GM18861 (cell line): ENCODE results near the gene STIP1.
A peak's percentile ranks its signal among the peaks of the same experiment; 100 is the strongest.
"Not testable (repeated sequence)": the region's sequence is repeated elsewhere in the genome, so short reads cannot be mapped to it uniquely, and the experiment has no call there.

Experiments
- ATAC-seq: cut with Tn5 transposase; IDR thresholded peaks from one replicate; pipeline ENCODE4 v1.9.1; 2021; ENCODE audit not compliant: unreplicated experiment

The STIP1 gene

GRCh38 chr11:64235437-64236161, 49.6 kb downstream of the STIP1 start:
- ATAC-seq: no peak

- ATAC-seq: no peak
Measured at GRCh38 chr11:64237484-64237951, 51.5 kb downstream of the STIP1 start.

- ATAC-seq: no peak
Measured at GRCh38 chr11:64238076-64238475, 52.1 kb downstream of the STIP1 start.

GRCh38 chr11:64238999-64239398, 53.0 kb downstream of the STIP1 start:
- ATAC-seq: no peak

GRCh38 chr11:64239662-64240434, 53.9 kb downstream of the STIP1 start:
- no peak for ATAC-seq

- peak; percentile 45 for ATAC-seq
Measured at GRCh38 chr11:64240435-64241240, 54.7 kb downstream of the STIP1 start, which contains the start of gene FKBP2. TSS of gene FKBP2 (plus strand) at chr11:64241095. CDS start at chr11:64242388, 1,293 bp downstream.

GRCh38 chr11:64241241-64241490, 55.2 kb downstream of the STIP1 start:
- peak; percentile 50 for ATAC-seq

GRCh38 chr11:64241491-64242374, 55.8 kb downstream of the STIP1 start:
- peak; percentile 4 for ATAC-seq

- ATAC-seq: no peak
Measured at GRCh38 chr11:64243236-64243854, 57.4 kb downstream of the STIP1 start.

GRCh38 chr11:64244107-64244506, 58.1 kb downstream of the STIP1 start:
- no peak for ATAC-seq

GRCh38 chr11:64244966-64245365, 59.0 kb downstream of the STIP1 start:
- no peak for ATAC-seq

- no peak for ATAC-seq
Measured at GRCh38 chr11:64245401-64245796, 59.4 kb downstream of the STIP1 start.

GRCh38 chr11:64245797-64246620, 60.0 kb downstream of the STIP1 start:
- no peak for ATAC-seq

- ATAC-seq: not testable (repeated sequence)
Measured at GRCh38 chr11:64246621-64246870, 60.6 kb downstream of the STIP1 start.

- no peak for ATAC-seq
Measured at GRCh38 chr11:64246871-64247728, 61.1 kb downstream of the STIP1 start, which contains the start of gene PPP1R14B. TSS of gene PPP1R14B (minus strand) at chr11:64246943. CDS start at chr11:64246673, 270 bp downstream.

- ATAC-seq: no peak
Measured at GRCh38 chr11:64247729-64248531, 62.0 kb downstream of the STIP1 start.

GRCh38 chr11:64248578-64248977, 62.6 kb downstream of the STIP1 start:
- no peak for ATAC-seq

- ATAC-seq: no peak
Measured at GRCh38 chr11:64249038-64249437, 63.1 kb downstream of the STIP1 start.
